ENCODE measurements around the gene PRKACG.
A peak's percentile ranks its signal among the peaks of the same experiment; 100 is the strongest.

Gene PRKACG

GRCh38 chr9:69036799-69037198 lies 22.9 kb upstream of the PRKACG start:
- H3K4me3 ChIP-seq (replicated peaks in 1 of 2; ENCODE audit: low read depth in 2 of 2, low read length in 2 of 2), result peak overlapping the region; percentile 73 to 92
- TF ChIP-seq CTCF (IDR thresholded peaks at IDR 0.05; ENCODE audit: low read depth, low read length), result no peak
- no peak for DNase-seq (ENCODE audit: low read depth in 2 of 2)

GRCh38 chr9:69036309-69036708 lies 22.4 kb upstream of the PRKACG start:
- TF ChIP-seq CTCF (IDR thresholded peaks at IDR 0.05; ENCODE audit: low read depth, low read length), result no peak
- peak; percentile 18 to 45 for DNase-seq (ENCODE audit: low read depth in 2 of 2)
- peak overlapping the region; percentile 73 to 92 for H3K4me3 ChIP-seq (replicated peaks in 1 of 2; ENCODE audit: low read depth in 2 of 2, low read length in 2 of 2)

GRCh38 chr9:69035438-69036308 lies 21.8 kb upstream of the PRKACG start, which contains the start of gene FXN:
Gene FXN, plus strand, starts transcription at chr9:69035752. Its CDS starts 31 bp downstream, at chr9:69035783.
- TF ChIP-seq CTCF (IDR thresholded peaks at IDR 0.05; ENCODE audit: low read depth, low read length), result peak; percentile 92
- H3K4me3 ChIP-seq (replicated peaks in 1 of 2; ENCODE audit: low read depth in 2 of 2, low read length in 2 of 2), result peak within 1 kb of the TSS; percentile 73 to 92
- DNase-seq (ENCODE audit: low read depth in 2 of 2), result peak; percentile 83 to 88

- no peak for DNase-seq (ENCODE audit: low read depth in 2 of 2)
- H3K4me3 ChIP-seq (replicated peaks in 1 of 2; ENCODE audit: low read depth in 2 of 2, low read length in 2 of 2), result no peak overlapping the region
- no peak for TF ChIP-seq CTCF (IDR thresholded peaks at IDR 0.05; ENCODE audit: low read depth, low read length)
These were observed 20.2 kb upstream of the PRKACG start for GRCh38 chr9:69034071-69034470.

GRCh38 chr9:69030851-69031645 lies 17.1 kb upstream of the PRKACG start:
- peak; percentile 26 to 65 for DNase-seq (ENCODE audit: low read depth in 2 of 2)
- H3K4me3 ChIP-seq (replicated peaks in 1 of 2; ENCODE audit: low read depth in 2 of 2, low read length in 2 of 2), result no peak overlapping the region
- no peak for TF ChIP-seq CTCF (IDR thresholded peaks at IDR 0.05; ENCODE audit: low read depth, low read length)

GRCh38 chr9:69029535-69029934 lies 15.6 kb upstream of the PRKACG start:
- H3K4me3 ChIP-seq (replicated peaks in 1 of 2; ENCODE audit: low read depth in 2 of 2, low read length in 2 of 2), result no peak overlapping the region
- DNase-seq (ENCODE audit: low read depth in 2 of 2), result no peak
- TF ChIP-seq CTCF (IDR thresholded peaks at IDR 0.05; ENCODE audit: low read depth, low read length), result no peak

Data from cardiac fibroblast (primary cell).